Natural killer cell treated with Interleukin-12 subunit alpha and Interleukin-12 subunit beta and Interleukin-15 and Interleukin-18, amount 100 ng/mL, for 72 hours (primary cell): ENCODE results near the gene CT45A1. TPM values are rescaled to one million over a fixed set of nuclear protein-coding genes. Genes with fewer than 3 reads are reported as not detected.

ENCODE experiments used
- total RNA-seq, 2 donors: library from RNA; stranded (reverse); gene quantifications; one replicate each; pipeline ENCODE4 v1.2.3, GENCODE V29; 2022

CT45A1 gene
- total RNA-seq, 2 donors from 2014 or later = not detected

Other genes starting within 250 kb of the CT45A1 start
- gene INTS6L, start 193.0 kb upstream of the CT45A1 start, total RNA-seq = 10 to 100 TPM; 20.5 to 20.9 TPM
- not detected for gene CT45A3, start 54.6 kb downstream of the CT45A1 start, total RNA-seq
- not detected for gene CT45A5, start 71.9 kb downstream of the CT45A1 start, total RNA-seq
- not detected for gene CT45A6, start 89.1 kb downstream of the CT45A1 start, total RNA-seq
- not detected for gene CT45A2, start 106.4 kb downstream of the CT45A1 start, total RNA-seq
- not detected for gene CT45A7, start 123.6 kb downstream of the CT45A1 start, total RNA-seq
- not detected for gene CT45A8, start 140.9 kb downstream of the CT45A1 start, total RNA-seq
- not detected for gene CT45A9, start 158.2 kb downstream of the CT45A1 start, total RNA-seq
- not detected for gene CT45A10, start 179.8 kb downstream of the CT45A1 start, total RNA-seq
- gene SAGE1, start 180.1 kb downstream of the CT45A1 start, total RNA-seq = not detected